Measurements from ENCODE around the gene MATCAP1.

Gene MATCAP1

DNA sequence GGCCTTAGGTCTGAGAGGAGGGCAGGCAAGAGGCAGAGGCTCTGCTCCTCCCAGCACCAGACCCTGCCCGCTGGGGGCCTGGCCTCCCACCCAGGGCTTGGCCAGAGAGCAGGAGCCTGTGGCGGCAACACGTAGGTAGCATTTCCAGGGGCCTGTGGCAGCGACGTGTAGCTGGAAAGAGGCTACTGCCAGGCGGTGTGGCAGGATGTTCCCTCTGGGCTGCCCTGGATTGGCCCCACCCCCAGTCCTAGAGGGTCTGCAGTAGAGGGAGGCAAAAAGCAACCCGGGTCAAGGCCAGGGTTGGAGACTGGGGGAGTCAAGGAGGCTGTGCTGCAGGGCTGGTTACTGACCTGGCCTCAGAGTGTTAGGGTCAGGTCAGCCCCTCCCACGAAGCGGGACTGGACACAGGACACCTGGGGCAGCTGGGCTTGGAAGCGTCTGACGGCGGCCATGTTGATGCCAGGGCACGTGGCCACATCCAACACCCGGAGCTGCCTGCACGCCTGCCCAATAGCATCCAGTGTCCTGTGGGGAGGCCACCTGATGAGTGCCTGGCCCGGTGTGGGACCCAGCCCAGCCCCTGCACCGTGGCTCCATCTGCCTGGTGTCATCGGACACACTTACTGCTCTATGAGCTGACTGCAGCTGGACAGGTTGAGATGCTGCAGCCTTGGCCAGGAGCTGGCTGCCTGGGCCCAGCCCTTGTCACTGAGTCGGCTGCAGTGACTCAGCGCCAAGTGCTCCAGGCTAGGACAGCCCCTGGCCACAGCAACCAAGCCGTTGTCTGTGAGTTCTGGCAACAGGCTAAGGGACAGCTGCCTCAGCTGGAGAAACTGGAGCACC lies 23.7 kb upstream of the MATCAP1 start:
- no peak for DNase-seq

DNA sequence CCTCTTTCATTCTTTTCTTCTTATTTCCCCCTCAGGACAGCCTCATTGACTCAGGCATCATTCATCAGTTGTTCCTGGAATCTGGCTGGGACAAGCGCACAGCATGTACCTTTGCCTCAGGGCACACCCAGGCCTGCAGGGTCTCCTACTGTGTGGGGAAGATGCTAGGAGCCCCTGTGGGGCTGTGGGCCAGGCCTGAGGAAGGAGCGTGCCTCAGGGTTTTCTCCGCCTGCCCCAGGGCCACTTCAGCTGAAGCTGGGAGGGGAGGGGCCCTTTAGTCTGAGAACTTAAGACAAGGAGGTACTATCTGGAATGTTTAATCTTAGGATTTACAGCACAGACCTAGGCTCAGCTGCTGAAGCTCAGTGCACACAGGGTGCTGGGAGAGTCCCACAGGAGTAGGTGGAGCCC lies 23.1 kb upstream of the MATCAP1 start:
- no peak for DNase-seq

GRCh38 chr16:67206129-67206837 lies 22.5 kb upstream of the MATCAP1 start:
- no peak for DNase-seq

- DNase-seq = no peak
Measured at GRCh38 chr16:67204076-67204475, 20.3 kb upstream of the MATCAP1 start.

GRCh38 chr16:67202956-67203493 lies 19.3 kb upstream of the MATCAP1 start:
- no peak for DNase-seq

GRCh38 chr16:67202426-67202825 lies 18.7 kb upstream of the MATCAP1 start:
- DNase-seq = no peak

- DNase-seq = no peak
Measured at GRCh38 chr16:67201411-67202345, 17.9 kb upstream of the MATCAP1 start.

DNA sequence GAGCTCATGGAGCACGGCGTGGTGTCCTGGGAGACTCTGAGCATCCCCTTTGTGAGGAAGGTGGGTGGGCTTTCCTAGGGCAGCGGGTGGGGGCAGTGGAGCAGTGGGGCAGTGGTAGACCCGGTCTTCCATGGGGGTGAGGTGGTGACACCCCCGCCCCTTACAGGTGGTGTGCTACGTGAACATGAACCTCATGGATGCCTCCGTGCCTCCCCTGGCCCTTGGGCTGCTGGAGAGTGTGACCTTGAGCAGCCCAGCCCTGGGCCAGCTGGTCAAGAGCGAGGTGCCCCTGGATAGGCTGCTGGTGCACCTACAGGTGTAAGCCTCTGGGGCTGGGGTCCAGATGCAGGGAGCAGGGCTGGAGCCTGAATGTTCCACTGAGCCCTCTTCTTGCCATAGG lies 16.7 kb upstream of the MATCAP1 start:
- DNase-seq = no peak

DNA sequence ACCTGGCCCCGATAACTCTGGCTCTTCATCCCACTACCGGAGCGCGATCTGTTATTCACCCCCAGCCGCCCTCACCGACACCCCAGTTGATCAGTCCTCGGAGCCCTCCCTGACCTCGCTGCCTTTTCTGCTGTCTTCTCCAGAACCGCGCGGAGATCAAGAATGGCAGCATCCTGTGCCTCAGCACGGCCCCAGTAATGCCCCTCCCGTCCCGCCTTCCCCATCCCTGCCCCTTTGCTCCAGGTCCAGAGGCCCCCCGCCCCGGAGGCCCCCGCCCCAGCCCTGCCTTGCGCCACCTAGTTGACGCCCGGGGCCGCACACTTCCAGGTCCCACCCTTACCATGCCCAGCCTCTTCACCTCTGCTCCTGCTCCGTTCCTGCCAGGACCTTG lies 16.0 kb upstream of the MATCAP1 start:
- no peak for DNase-seq

GRCh38 chr16:67199011-67199807 lies 15.4 kb upstream of the MATCAP1 start, which contains the start of gene ELMO3:
TSS of gene ELMO3 (plus strand) at chr16:67199131. CDS start at chr16:67199327, 196 bp downstream.
- DNase-seq = no peak

DNA sequence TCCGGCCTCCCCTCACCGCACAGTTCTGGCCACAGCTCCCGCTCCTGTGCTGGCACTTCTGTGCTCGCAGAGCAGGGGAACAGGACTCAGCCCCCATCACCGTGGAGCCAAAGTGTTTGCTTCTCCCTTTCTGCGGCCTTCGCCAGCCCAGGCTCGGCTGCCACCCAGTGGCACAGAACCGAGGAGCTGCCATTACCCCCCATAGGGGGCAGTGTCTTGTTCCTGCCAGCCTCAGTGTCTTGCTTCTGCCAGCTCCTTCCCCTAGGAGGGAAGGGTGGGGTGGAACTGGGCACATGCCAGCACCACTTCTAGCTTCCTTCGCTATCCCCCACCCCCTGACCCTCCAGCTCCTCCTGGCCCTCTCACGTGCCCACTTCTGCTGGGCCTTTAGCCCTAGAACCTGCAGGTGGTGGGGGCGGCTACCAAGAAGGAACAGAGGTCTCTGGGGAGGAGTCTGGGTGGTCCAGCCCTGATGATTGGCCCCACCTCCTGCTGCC lies 14.5 kb upstream of the MATCAP1 start:
- no peak for DNase-seq

DNA sequence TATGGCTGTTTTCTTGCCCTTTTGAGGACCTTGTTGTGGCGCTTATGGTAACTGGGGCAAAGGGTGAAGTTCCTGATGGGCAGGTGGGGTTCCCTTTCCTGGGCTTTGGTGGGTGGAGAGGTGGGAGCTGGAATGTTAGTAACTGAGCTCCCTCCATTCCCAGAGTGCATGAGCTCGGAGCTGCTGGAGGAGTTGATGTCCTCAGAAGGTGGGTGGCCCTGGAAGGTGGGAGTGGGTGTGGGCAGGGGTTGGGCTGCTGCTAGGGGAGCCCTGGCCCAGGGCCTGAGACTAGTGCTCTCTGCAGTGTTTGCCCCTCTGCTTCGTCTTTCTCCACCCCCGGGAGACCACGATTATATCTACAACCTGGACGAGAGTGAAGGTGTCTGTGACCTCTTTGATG lies 13.9 kb upstream of the MATCAP1 start:
- no peak for DNase-seq

- DNase-seq = no peak
Measured at GRCh38 chr16:67196881-67197280, 13.1 kb upstream of the MATCAP1 start.

DNA sequence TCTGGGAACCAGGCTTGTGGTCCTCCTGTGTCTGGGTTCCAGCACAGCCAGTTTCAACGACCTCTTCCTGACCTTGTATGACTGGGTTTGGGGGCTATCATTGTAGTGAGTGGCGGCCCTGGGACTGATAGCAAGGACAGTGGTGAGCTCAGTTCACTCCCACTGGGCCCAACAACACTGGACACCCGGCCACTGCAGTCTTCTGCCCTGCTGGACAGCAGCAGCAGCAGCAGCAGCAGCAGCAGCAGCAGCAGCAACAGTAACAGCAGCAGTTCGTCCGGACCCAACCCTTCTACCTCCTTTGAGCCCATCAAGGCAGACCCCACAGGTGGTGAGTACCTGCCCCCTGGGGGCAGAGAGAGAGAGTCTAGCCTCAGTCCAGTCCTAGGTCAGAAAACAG lies 11.9 kb upstream of the MATCAP1 start:
- DNase-seq = no peak

- no peak for DNase-seq
Measured at GRCh38 chr16:67194260-67194659, 10.5 kb upstream of the MATCAP1 start.

DNA sequence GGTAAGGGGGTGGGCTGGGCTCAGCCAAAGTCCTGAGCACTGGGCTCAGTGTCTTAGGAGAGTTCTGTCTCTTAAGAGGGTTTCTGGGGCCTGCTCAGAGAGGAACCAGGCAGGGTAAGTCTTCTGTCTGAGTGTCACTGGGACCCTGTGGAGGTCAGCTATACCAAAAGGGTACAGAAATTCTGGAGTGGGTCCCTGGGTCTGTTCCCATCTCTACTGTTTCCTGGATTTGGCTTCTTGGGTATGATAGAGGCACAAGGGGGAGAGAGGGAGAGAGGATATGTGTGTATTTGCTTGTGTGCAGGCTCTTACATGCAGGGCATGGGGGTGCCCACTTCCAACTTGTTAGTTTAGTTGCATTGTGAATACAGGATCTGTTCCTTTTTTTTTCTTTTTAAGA lies 9.8 kb upstream of the MATCAP1 start:
- no peak for DNase-seq

DNA sequence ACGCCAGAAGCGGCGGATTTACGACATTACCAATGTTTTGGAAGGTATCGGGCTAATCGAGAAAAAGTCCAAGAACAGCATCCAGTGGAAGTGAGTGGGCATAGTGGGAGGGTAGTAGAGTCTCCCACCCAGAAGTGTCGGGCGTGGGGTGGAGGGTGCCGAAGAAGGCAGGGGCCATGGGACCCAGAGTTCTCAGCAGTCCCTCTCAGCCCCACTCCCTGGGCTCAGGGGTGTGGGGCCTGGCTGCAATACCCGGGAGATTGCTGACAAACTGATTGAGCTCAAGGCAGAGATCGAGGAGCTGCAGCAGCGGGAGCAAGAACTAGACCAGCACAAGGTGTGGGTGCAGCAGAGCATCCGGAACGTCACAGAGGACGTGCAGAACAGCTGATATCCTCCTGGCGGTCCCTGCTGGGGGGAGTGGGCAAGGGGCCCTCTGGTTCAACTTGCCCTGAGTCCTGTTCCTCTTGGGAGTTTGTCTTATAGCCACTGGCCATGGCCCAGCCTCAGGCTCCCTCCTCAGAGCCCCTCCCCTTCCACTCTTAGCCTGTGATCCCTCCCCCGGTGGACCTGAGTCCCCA lies 9.1 kb upstream of the MATCAP1 start:
- no peak for DNase-seq

DNA sequence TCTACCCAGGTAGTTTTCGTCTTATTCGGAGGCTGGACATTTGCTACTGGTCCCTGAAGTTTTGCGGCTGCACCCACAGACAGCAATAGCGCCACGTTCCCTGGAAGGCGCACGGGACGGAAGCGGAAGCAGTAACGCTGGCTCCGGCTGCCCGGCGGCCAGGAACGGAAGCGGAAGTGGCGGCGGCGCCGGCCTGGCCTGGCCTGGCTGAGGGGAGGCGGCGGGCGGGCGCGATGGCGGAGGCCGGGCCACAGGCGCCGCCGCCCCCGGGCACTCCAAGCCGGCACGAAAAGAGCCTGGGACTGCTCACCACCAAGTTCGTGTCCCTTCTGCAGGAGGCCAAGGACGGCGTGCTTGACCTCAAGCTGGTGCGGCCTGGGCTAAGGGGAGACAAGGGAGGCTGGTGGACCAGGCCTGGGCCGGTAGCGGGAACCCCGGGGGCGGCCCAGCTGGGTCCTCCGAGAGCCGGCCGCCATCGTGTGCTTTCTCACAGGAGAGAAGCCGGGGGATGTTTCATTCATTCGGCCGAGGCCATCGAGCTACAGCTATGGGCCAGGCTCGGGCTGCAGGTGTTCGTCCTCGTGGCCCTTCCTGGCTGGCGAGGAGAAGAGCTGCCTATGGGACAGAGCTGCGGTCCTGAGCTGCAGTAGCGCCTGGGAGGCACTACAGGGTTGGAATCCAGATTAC lies 8.4 kb upstream of the MATCAP1 start, which contains the start of gene E2F4:
Gene E2F4 (plus strand): TSS at position 161 of the 687 bp plus-strand sequence. CDS start 73 bp downstream, at position 234.
- DNase-seq = peak; percentile 93

DNA sequence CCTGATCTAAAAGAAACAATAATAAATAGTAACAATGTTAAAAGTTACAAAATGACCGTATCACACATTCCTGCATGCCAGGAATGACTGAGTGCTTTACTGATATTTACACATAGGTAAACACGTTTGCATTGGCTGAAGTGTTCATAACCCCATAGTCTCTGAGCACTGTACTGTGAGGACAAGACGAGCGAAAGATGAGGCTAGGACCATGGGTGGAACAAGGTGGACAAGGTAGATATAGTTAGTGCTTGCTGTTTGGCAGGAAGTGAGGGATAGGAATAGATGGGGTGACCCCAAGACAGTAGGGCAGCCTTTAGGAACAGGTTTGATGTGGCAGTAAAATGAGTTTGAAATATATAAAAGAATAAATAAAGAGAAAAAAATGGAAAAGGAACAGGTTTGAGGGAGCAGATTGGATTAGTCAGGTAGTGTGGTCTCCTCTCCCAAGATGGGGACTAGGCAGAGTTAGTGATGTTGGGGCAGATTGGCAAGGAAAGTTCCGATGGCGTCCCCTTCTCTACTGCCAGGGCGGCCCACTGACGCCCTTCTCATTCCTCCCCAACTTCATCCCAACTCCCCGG lies 7.7 kb upstream of the MATCAP1 start:
- DNase-seq = no peak
